Effector CD8-positive, alpha-beta T cell (primary cell): ENCODE results near the gene ZNF81.
"Not testable (repeated sequence)": the region's sequence is repeated elsewhere in the genome, so short reads cannot be mapped to it uniquely, and the experiment has no call there.

ENCODE experiments used
- DNase-seq: peaks from one replicate; lab custom pipeline; 2025; lab: John Stamatoyannopoulos, UW

The ZNF81 gene

DNA sequence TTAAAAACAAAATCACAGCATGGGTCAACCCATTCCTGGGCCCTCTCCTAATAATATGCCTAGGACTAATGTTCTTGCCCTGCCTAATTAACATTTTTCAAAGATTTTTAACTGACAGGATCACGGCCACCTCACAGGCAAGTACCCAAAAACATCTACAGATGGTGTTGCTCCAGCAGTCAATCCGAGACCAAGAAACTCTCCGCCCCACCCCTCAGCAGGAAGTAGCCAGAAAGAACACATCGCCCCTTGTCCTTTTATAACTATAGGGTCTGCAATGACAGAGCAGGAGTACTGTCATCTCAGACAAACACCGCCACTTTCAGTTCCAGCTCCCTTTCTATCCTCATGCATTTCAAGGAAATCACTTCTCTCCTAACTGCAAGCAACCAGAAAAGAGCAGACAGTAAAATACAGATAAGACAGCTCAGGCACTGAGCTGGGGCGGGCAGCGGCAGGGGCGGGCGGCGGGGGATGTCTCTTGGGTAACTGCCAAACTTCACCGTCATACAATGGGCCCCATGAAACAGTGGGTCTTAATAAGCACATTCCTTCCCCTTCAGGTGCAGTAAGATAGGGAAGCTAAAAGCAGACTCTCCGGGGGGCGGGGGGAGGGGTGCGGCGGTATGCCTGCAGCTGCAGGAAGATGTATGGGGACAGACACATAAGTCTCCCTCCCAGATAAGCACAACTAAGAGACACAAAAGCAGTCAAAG is 99.7 kb downstream of the ZNF81 start:
- no peak for DNase-seq

DNA sequence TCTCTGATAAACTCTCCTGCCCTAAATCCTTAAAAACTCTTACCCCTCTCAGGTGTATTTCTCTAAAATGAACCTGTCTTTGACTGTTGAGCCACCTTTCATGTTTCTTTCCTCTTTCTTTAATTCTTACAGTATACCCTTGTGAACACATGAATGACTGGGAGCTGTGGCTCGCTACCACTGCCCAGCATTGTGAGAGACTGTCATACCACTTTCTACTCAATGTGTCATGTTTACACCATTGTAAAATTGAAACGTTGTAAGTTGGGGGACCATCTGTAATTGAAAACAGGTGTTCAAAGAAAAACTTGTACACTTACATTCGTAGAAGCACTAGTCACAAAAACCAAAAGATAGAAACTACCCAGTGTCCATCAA is 100.2 kb downstream of the ZNF81 start:
- DNase-seq: no peak

DNA sequence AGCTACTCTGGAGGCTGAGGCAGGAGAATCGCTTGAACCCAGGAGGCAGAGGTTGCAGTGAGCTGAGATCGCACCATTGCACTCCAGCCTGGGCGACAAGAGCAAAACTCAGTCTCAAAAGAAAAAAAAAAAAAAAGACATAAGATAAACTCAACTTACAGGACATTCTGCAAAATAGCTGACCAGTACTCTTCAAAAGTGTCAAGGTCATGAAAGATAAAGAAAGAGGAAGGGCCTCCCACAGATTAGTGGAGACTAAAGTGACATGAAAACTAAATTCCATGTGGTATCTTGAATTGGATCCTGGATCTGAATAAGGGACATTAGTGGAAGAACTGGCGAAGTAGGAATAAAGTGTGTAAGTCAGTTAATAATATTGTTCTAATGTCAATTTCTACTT is 103.7 kb downstream of the ZNF81 start:
- DNase-seq: no peak

DNA sequence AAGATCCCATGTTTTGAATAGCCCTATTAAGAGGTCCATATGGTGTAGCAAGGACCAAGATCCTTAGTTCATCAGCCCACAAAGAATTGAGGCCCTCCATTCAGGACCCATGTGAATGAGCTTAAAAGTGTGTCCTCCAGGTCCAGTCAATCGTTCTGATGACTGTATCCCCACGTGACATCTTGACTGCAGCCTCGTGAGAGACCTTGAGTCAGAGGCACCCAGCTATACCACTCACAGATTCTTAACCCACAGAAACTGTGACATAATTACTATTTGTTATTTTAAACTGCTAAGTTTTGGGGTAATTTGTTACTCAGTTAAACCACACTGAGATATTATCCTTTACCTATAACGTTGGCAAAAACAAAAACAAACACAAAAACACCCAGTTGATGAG is 104.7 kb downstream of the ZNF81 start:
- DNase-seq: no peak

DNA sequence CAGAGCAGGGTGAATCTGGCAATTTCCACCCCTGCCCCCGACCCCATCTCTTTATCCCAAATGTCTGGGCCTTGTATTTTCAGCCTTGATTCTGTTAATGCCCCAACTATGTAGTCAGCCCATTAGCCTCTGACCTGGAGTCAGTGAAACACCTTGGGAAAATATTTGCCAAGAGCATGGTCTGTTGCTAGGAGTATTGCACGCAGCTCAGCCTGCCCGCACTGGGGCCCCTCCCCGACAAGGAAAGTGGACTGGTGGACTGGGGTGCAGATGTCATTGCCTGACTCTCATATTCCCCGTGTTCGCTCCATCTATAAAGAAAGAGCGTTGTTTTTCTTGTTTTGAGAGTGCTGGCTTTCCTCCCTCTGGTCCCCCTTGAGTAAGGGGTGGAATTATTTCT is 118.6 kb downstream of the ZNF81 start:
- DNase-seq: not testable (repeated sequence)

DNA sequence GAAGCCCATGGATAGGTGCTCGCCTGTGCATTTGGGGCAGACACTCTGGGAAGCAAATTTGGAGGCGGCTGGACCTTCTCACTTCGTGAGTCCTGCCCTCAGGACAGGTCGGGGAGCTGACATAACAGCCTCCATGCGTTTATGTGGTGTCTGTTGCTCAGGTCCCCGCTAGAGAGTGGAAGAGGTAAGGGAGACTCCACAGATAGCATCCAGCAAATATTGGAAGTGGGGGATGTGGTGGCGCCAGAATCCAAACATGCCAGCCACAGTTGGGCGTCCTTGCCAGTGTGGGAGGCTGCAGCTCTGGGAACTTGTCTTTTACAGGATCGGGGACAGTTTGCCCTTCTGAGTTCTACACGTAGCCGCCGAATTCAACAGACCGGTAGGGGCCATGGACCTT is 119.3 kb downstream of the ZNF81 start:
- no peak for DNase-seq

DNA sequence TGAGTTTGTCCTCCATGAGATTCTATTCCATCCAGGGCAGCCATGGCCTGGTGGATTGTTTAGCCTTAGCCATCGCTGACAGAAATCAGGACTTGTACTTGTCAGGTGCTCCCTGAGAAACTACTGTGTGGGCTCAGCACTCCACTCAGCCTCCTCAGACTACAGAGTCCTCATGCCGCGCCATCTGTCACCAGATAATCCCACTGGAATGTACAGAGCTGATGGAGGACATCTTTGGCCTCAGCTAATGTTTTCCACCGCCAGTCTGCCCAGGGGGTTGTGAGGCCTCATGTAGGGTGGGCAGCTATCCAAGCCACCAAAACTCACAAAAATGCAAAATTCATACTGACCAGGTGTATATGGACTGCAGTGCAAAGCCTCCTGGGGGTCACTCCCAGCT is 121.5 kb downstream of the ZNF81 start:
- DNase-seq: not testable (repeated sequence)

DNA sequence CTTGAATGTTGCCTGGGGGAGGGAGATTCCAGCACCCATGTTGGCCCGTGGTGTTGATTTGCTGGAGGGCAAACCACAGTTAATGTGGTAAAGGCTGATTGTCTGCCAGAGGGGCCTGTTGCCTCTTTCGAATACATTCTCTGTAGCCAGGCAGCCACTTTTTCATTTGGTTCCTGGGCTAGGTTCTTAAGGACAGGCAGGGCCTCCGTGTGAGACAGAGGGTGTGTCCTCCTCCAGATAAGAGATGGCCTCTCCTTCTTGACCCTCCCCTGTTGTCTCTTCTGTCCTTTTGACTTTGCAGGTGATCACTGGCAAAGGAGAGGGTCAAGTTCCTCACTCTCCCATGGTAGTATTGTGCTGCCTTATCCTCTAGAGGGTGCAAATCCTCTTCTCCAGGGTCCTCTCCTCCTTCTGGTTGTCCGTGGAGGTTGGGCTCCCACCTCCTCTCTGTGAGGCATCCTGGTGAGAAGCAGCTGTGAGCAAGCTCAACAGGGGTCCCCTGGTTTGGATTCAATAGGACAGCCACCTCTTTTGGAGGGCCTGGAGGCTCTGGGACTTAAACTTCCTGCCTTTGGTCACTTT is 122.2 kb downstream of the ZNF81 start:
- DNase-seq: no peak

DNA sequence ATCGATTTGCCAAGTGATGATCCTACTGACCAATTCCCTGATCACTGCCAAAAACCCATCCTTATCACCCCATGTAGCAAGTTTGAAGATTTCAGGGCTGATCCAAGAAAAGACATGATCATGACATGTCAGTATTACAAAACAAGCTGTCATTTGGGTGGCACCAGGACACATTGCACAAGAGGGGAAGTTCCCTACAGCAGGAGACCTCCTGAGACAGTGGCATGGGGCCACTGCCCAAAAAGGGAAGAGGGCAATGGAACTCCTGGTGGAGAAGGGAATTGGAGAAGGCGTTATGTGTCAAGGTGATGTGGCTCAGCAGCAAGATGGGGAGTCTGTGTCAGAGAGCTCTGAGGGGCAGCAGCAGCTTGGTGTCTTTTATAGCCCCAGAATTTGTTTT is 123.7 kb downstream of the ZNF81 start:
- DNase-seq: no peak

DNA sequence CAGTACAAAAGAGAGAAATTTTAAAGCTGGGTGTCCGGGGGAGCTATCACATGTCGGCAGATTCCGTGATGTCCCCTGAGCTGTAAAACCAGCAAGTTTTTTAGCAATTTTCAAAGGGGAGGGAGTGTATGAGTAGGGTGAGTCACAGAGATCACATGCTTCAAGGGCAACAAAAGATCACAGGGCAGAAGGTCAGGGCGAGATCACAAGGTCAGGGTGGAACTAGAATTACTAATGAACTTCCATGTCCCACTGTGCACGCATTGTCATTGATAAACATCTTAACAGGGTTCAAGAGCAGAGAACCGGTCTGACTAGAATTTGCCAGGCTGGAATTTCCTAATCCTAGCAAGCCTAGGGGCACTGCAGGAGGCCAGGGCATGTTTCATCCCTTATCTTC is 125.1 kb downstream of the ZNF81 start:
- DNase-seq: not testable (repeated sequence)

DNA sequence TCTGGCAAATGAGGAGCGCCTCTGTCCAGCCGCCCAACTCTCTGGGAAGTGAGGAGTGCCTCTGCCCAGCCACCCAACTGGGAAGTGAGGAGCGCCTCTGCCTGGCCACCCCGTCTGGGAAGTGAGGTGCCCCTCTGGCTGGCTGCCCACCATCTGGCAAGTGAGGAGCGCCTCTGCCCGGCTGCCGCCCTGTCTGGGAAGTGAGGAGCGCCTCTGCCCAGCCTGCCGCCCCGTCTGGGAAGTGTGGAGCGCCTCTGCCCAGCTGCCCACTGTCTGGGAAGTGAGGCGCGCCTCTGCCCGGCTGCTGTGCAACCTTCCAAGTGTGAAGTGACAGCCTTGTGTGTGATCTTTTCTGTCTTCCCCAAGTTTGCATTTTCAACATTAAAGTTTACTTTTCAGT is 128.8 kb downstream of the ZNF81 start:
- DNase-seq: not testable (repeated sequence)
